ENCODE results near the gene TMEM132C. TPM values are rescaled to one million over a fixed set of nuclear protein-coding genes. Genes with fewer than 3 reads are reported as not detected.

The TMEM132C gene
- total and polyA plus RNA-seq, 4 donors = 0.05 to 0.08 (median 0.05) TPM; not detected in 1

- Histone ChIP-seq H3K4me1 (ENCODE audit: control insufficient read depth in 4 of 4, insufficient read depth in 4 of 4, low read length in 3 of 4) (no peaks in the 10 kb centered on the region), H3K27me3 (ENCODE audit: control insufficient read depth in 4 of 4, insufficient read depth in 4 of 4, low read length in 3 of 4) (no peaks in the 10 kb centered on the region), H3K36me3 (ENCODE audit: control insufficient read depth in 4 of 4, insufficient read depth in 3 of 4, low read depth in 1 of 4, low read length in 3 of 4) (no peaks in the 10 kb centered on the region), H3K9ac (ENCODE audit: low read depth in 1 of 2, low read length in 2 of 2) (no peak overlapping the region), H3K4me3 (ENCODE audit: low read depth in 1 of 3, low read length in 3 of 3) (no peak overlapping the region), H3K9me3 (ENCODE audit: control insufficient read depth in 4 of 4, low read length in 3 of 4) (peaks cover 2 to 7% (median 6%) of the 10 kb centered on the region in 4 donors), H3K27ac (ENCODE audit: low read depth in 1 of 2, low read length in 2 of 2) (no peak overlapping the region)
- TF ChIP-seq GABPA (IDR thresholded peaks at IDR 0.05 in 1 of 2, conservative IDR thresholded peaks at IDR 0.05 in 1 of 2) (no peak), RAD21 (IDR thresholded peaks at IDR 0.05) (no peak), HNF4G (IDR thresholded peaks at IDR 0.05) (no peak), TAF1 (conservative IDR thresholded peaks at IDR 0.05) (no peak)
- 42% methylated on average over 20 of the region's 20 CpGs for WGBS
- DNase-seq (ENCODE audit: low spot score) = no peak
These were observed 56.4 kb downstream of the TMEM132C start for GRCh38 chr12:128323145-128323920.

DNA sequence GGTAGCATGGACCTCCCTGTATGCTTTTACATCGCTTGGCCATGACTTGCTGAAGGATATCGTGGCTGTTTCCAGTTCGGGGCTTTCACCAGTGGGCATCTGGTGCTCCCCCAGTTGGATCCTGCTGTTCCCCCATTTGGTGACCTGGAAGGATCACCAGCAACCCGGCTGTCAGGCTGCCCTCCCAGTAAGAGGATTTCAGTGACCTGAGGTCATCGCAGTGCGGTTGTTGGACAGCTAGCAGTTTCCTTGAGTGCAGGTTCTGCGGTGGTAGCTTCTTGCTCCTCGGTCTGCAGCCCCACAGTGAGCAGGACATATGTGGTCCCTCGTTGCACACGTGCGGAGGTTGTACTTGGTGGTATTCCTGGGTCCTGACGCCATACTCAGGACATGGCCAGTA is 58.7 kb downstream of the TMEM132C start:
- 80% methylated on average over 12 of the region's 12 CpGs for WGBS

More for the DNA sequence above, 58.7 kb downstream of the TMEM132C start:
- DNase-seq (ENCODE audit: low spot score) = no peak
- Histone ChIP-seq H3K9ac (ENCODE audit: low read depth in 1 of 2, low read length in 2 of 2) (no peak overlapping the region), H3K9me3 (ENCODE audit: control insufficient read depth in 4 of 4, low read length in 3 of 4) (peaks cover 2 to 7% (median 6%) of the 10 kb centered on the region in 4 donors), H3K4me3 (ENCODE audit: low read depth in 1 of 3, low read length in 3 of 3) (no peak overlapping the region), H3K27me3 (ENCODE audit: control insufficient read depth in 4 of 4, insufficient read depth in 4 of 4, low read length in 3 of 4) (no peaks in the 10 kb centered on the region), H3K4me1 (ENCODE audit: control insufficient read depth in 4 of 4, insufficient read depth in 4 of 4, low read length in 3 of 4) (no peaks in the 10 kb centered on the region), H3K27ac (ENCODE audit: low read depth in 1 of 2, low read length in 2 of 2) (no peak overlapping the region), H3K36me3 (ENCODE audit: control insufficient read depth in 4 of 4, insufficient read depth in 3 of 4, low read depth in 1 of 4, low read length in 3 of 4) (no peaks in the 10 kb centered on the region)
- TF ChIP-seq GABPA (IDR thresholded peaks at IDR 0.05 in 1 of 2, conservative IDR thresholded peaks at IDR 0.05 in 1 of 2) (no peak), JUND (IDR thresholded peaks at IDR 0.05) (no peak), EGR1 (IDR thresholded peaks at IDR 0.05; ENCODE audit: low read depth in 2 of 2) (no peak), TAF1 (conservative IDR thresholded peaks at IDR 0.05) (no peak), NR2F2 (IDR thresholded peaks at IDR 0.05) (no peak), FOXA2 (IDR thresholded peaks at IDR 0.05) (no peak), FOXA1 (IDR thresholded peaks at IDR 0.05) (no peak), REST (IDR thresholded peaks at IDR 0.05) (no peak), RAD21 (IDR thresholded peaks at IDR 0.05) (no peak), HNF4A (conservative IDR thresholded peaks at IDR 0.05) (no peak)
- TF ChIP-seq, protein P1, sequence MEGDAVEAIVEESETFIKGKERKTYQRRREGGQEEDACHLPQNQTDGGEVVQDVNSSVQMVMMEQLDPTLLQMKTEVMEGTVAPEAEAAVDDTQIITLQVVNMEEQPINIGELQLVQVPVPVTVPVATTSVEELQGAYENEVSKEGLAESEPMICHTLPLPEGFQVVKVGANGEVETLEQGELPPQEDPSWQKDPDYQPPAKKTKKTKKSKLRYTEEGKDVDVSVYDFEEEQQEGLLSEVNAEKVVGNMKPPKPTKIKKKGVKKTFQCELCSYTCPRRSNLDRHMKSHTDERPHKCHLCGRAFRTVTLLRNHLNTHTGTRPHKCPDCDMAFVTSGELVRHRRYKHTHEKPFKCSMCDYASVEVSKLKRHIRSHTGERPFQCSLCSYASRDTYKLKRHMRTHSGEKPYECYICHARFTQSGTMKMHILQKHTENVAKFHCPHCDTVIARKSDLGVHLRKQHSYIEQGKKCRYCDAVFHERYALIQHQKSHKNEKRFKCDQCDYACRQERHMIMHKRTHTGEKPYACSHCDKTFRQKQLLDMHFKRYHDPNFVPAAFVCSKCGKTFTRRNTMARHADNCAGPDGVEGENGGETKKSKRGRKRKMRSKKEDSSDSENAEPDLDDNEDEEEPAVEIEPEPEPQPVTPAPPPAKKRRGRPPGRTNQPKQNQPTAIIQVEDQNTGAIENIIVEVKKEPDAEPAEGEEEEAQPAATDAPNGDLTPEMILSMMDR (IDR thresholded peaks at IDR 0.05; ENCODE audit: low read depth, low read length, missing input control) = no peak

Data from liver (tissue), 9 donors.